K562 (cell line): ENCODE measurements around the gene OR4D2. TPM values are rescaled to one million over a fixed set of nuclear protein-coding genes. Genes with fewer than 3 reads are reported as not detected.

Experiments
- ARID2 ChIP-seq: fragments of 450-650 bp; IDR thresholded peaks from 2 replicates; pipeline ENCODE4 v1.6.1; 2017; ENCODE audit warnings: antibody characterized with exemption, mild to moderate bottlenecking
- ATF4 ChIP-seq: fragments of 450-650 bp; formaldehyde crosslinking; IDR thresholded peaks from 2 replicates; pipeline ENCODE4 v1.4.0; 2022; ENCODE audit warnings: mild to moderate bottlenecking, moderate library complexity
- BACH1 ChIP-seq: fragments of 200-800 bp; sonication (Bioruptor generic); IDR thresholded peaks from 2 replicates; pipeline ENCODE4 v1.6.1; 2016; ENCODE audit warnings: missing genetic modification characterization, missing compliant biosample characterization
- CBX3 ChIP-seq, 2 experiments: IDR thresholded peaks; 1 replicate in 1 of 2; 2 replicates in 1 of 2; pipeline ENCODE4 v1.6.1; 2012; ENCODE audit warnings: inconsistent platforms in 2 of 2, low read length in 2 of 2, borderline replicate concordance in 1 of 2, control low read depth in 1 of 2
- E2F8 ChIP-seq: fragments of 450-650 bp; IDR thresholded peaks from 2 replicates; pipeline ENCODE4 v1.7.1; 2018; ENCODE audit warnings: mild to moderate bottlenecking, low read depth; ENCODE audit not compliant: partially characterized antibody
- ELF2 ChIP-seq: fragments of 250-450 bp; sonication (Bioruptor Pico); IDR thresholded peaks from 2 replicates; pipeline ENCODE4 v1.5.0; 2021; ENCODE audit warnings: mild to moderate bottlenecking
- ELK3 ChIP-seq: fragments of 450-650 bp; formaldehyde crosslinking; IDR thresholded peaks from 2 replicates; pipeline ENCODE4 v1.4.0; 2020; ENCODE audit warnings: mild to moderate bottlenecking
- MXI1 ChIP-seq: IDR thresholded peaks from 2 replicates; pipeline ENCODE4 v1.6.1; 2011; ENCODE audit warnings: low read depth, mild to moderate bottlenecking, improper control_type of control experiment, low read length
- NR4A1 ChIP-seq, 2 experiments: fragments of 250-450 bp in 1 of 2; fragments of 450-650 bp in 1 of 2; sonication (Bioruptor Pico) in 1 of 2; IDR thresholded peaks; 2 replicates each; pipeline versions ENCODE4 v1.4.0 to v1.6.1; 2016 to 2020; ENCODE audit warnings: mild to moderate bottlenecking in 2 of 2, missing compliant biosample characterization in 1 of 2, missing genetic modification characterization in 1 of 2, moderate library complexity in 1 of 2
- PRMT5 ChIP-seq: sonication (generic); formaldehyde crosslinking; IDR thresholded peaks from 2 replicates; pipeline ENCODE4 v1.5.0; 2020; ENCODE audit warnings: missing genetic modification reagents
- SIRT6 ChIP-seq: IDR thresholded peaks from one replicate; pipeline ENCODE4 v1.6.1; 2012; ENCODE audit warnings: low read depth, mild to moderate bottlenecking, control low read depth, inconsistent platforms, low read length, moderate library complexity
- TCF15 ChIP-seq: fragments of 250-450 bp; sonication (Bioruptor Pico); IDR thresholded peaks from 2 replicates; pipeline ENCODE4 v1.8.0; 2022; ENCODE audit warnings: moderate library complexity, mild to moderate bottlenecking, inconsistent platforms
- ZBTB2 ChIP-seq: fragments of 450-650 bp; IDR thresholded peaks from 2 replicates; pipeline ENCODE4 v1.6.1; 2016; ENCODE audit warnings: antibody characterized with exemption
- ZBTB34 ChIP-seq: fragments of 250-450 bp; sonication (Bioruptor Pico); IDR thresholded peaks from 2 replicates; pipeline ENCODE4 v1.8.0; 2021; ENCODE audit warnings: mild to moderate bottlenecking, moderate library complexity
- ZFP36 ChIP-seq: fragments of 150-350 bp; IDR thresholded peaks from 2 replicates; pipeline ENCODE4 v1.6.1; 2018; ENCODE audit warnings: low read length, low read depth; ENCODE audit not compliant: partially characterized antibody
- ZKSCAN3 ChIP-seq: fragments of 250-450 bp; sonication (Bioruptor Pico); IDR thresholded peaks from 2 replicates; pipeline ENCODE4 v1.4.0; 2020
- ZNF133 ChIP-seq: fragments of 250-450 bp; sonication (Bioruptor Pico); IDR thresholded peaks from 2 replicates; pipeline ENCODE4 v1.4.0; 2020; ENCODE audit warnings: mild to moderate bottlenecking
- ZNF175 ChIP-seq: fragments of 200-800 bp; sonication (Bioruptor generic); IDR thresholded peaks from 2 replicates; pipeline ENCODE4 v1.6.1; 2016; ENCODE audit warnings: low read depth, mild to moderate bottlenecking, missing genetic modification characterization, missing compliant biosample characterization
- ZNF41 ChIP-seq: fragments of 250-450 bp; sonication (Bioruptor Pico); conservative IDR thresholded peaks from 2 replicates; pipeline ENCODE4 v1.4.0; 2020; ENCODE audit warnings: mild to moderate bottlenecking
- polyA plus RNA-seq, 8 experiments: library from polyadenylated mRNA; depleted of rRNA in 4 of 8; stranded (reverse) in 5 of 8; unstranded in 3 of 8; fragments of >200 nt; fragmentation: Nextera tagmentation in 2 of 8; fragmentation: Illumina TruSeq in 1 of 8; extraction: Ambion mirVana in 2 of 8; extraction: Trizol in 1 of 8; gene quantifications; 2 replicates each; pipeline versions ENCODE4 v1.2.1 to v1.2.3, GENCODE V29; 2011 to 2014; ENCODE audit warnings: inconsistent platforms in 1 of 8, missing spikeins in 1 of 8
- total RNA-seq, 7 experiments: library from RNA; depleted of rRNA in 6 of 7; stranded (reverse); fragments of >200 nt in 6 of 7; fragmentation: Illumina TruSeq in 2 of 7; extraction: Trizol in 2 of 7; gene quantifications; 2 replicates each; pipeline versions ENCODE4 v1.2.1 to v1.2.3, GENCODE V29; 2011 to 2021; ENCODE audit warnings: low replicate concordance in 1 of 7

OR4D2 gene
- total and polyA plus RNA-seq, 9 of the 15 experiments (the other 6 are each of a cell fraction or from before 2014, with no cell fraction given) = not detected

- TF ChIP-seq E2F8 (no peak), ZBTB2 (peak; percentile 74; the same call in 1 of the 2 replicates), BACH1 (tag) (0 out of 2 replicates have a peak, but pooled peaks have one; percentile 65), TCF15 (CRISPR knock-in tag) (no peak), ATF4 (CRISPR knock-in tag) (no peak), ZBTB34 (no peak), MXI1 (no peak), ZNF133 (CRISPR knock-in tag) (no peak), SIRT6 (no peak), ZKSCAN3 (no peak), ZNF41 (CRISPR knock-in tag) (0 out of 2 replicates have a peak, but pooled peaks have one; percentile 20), ELF2 (CRISPR knock-in tag) (0 out of 2 replicates have a peak, but pooled peaks have one; percentile 28), ZNF175 (no peak; the same call in 1 of the 2 replicates), ELK3 (no peak), CBX3 (IDR thresholded peaks at IDR 0.05; ENCODE audit: borderline replicate concordance in 1 of 2, low read length in 2 of 2) (peak in 1 of 2 experiments; percentile 79; a peak in 1 of 3 replicates), ARID2 (no peak), NR4A1 (CRISPR knock-in tag; IDR thresholded peaks at IDR 0.05) (no peak), NR4A1 (tag; IDR thresholded peaks at IDR 0.05) (peak; percentile 77), ZFP36 (no peak), PRMT5 (CRISPR knock-in tag) (no peak)
Measured at GRCh38 chr17:58219007-58219788, 52.4 kb downstream of the OR4D2 start, which contains the start of gene MKS1 (continued).
